HFFc6 (cell line): ENCODE data around the gene TMCO4. TPM values are rescaled to one million over a fixed set of nuclear protein-coding genes. Genes with fewer than 3 reads are reported as not detected.
A peak's percentile ranks its signal among the peaks of the same experiment; 100 is the strongest.

Experiments used
- DNase-seq: peaks from one replicate; pipeline ENCODE4 v3.0.0-alpha.2; 2018
- H3K27ac Mint-ChIP-seq: 2 replicates; pipeline ENCODE4 v1.8.0; 2020; ENCODE audit warnings: mild to moderate bottlenecking, mixed read lengths
- H3K27me3 Mint-ChIP-seq: 2 replicates; pipeline ENCODE4 v1.8.0; 2021; ENCODE audit warnings: mild to moderate bottlenecking, moderate library complexity, mixed read lengths; ENCODE audit not compliant: insufficient read depth
- H3K36me3 Mint-ChIP-seq: 2 replicates; pipeline ENCODE4 v1.8.0; 2021; ENCODE audit warnings: low read depth, mixed read lengths
- H3K4me1 Mint-ChIP-seq: 2 replicates; pipeline ENCODE4 v1.8.0; 2020; ENCODE audit warnings: low read depth, mixed read lengths
- H3K4me3 Mint-ChIP-seq: 2 replicates; pipeline ENCODE4 v1.8.0; 2020; ENCODE audit warnings: mild to moderate bottlenecking, moderate library complexity, mixed read lengths
- H3K9me3 Mint-ChIP-seq: 2 replicates; pipeline ENCODE4 v1.8.0; 2020; ENCODE audit warnings: mild to moderate bottlenecking, mixed read lengths
- CTCF ChIP-seq: fragments of 200-600 bp; sonication (generic); IDR thresholded peaks from 2 replicates; pipeline ENCODE4 v1.5.0; 2021; ENCODE audit warnings: antibody characterized with exemption, mild to moderate bottlenecking
- total RNA-seq, 6 experiments: library from RNA; stranded (reverse); fragmentation: NEBNext Ultra II Directional; extraction: Animal tissue kit (Norgen Biotek cat#: 25700); gene quantifications; 2 replicates in 1 of 6; 3 replicates in 5 of 6; pipeline ENCODE4 v1.2.3, GENCODE V29; 2021

TMCO4 gene
- total RNA-seq, 6 experiments from 2014 or later: 17.4 to 30.6 (median 27.8) TPM

- DNase-seq: no peak
- TF ChIP-seq CTCF: no peak
These were observed 22.8 kb downstream of the TMCO4 start for GRCh38 chr1:19776933-19777332.

GRCh38 chr1:19776287-19776686 is 23.4 kb downstream of the TMCO4 start:
- TF ChIP-seq CTCF: no peak
- no peak for DNase-seq
- Mint-ChIP-seq H3K4me3 (no peak overlapping the region), H3K4me1 (peaks cover 7% of the 10 kb centered on the region), H3K27ac (0 out of 2 replicates have a peak overlapping the region, but pooled peaks have one; percentile 40), H3K9me3 (no peaks in the 10 kb centered on the region), H3K27me3 (peaks cover 1% of the 10 kb centered on the region), H3K36me3 (peaks cover 30% of the 10 kb centered on the region)

More at GRCh38 chr1:19776933-19777332, 22.8 kb downstream of the TMCO4 start:
- Mint-ChIP-seq H3K27me3 (peaks cover 1% of the 10 kb centered on the region), H3K4me3 (no peak overlapping the region), H3K4me1 (peaks cover 7% of the 10 kb centered on the region), H3K36me3 (peaks cover 31% of the 10 kb centered on the region), H3K9me3 (no peaks in the 10 kb centered on the region), H3K27ac (no peak overlapping the region)

GRCh38 chr1:19775831-19776230 is 23.9 kb downstream of the TMCO4 start:
- Mint-ChIP-seq H3K9me3 (no peaks in the 10 kb centered on the region), H3K27ac (no peak overlapping the region), H3K36me3 (peaks cover 35% of the 10 kb centered on the region), H3K4me1 (peaks cover 7% of the 10 kb centered on the region), H3K4me3 (no peak overlapping the region), H3K27me3 (peaks cover 1% of the 10 kb centered on the region)
- DNase-seq: no peak
- no peak for TF ChIP-seq CTCF

GRCh38 chr1:19775317-19775716 is 24.4 kb downstream of the TMCO4 start:
- Mint-ChIP-seq H3K27me3 (peaks cover 1% of the 10 kb centered on the region), H3K4me3 (no peak overlapping the region), H3K27ac (peak overlapping the region; percentile 43), H3K4me1 (peaks cover 7% of the 10 kb centered on the region), H3K36me3 (peaks cover 38% of the 10 kb centered on the region), H3K9me3 (no peaks in the 10 kb centered on the region)
- peak; percentile 39 for DNase-seq
- no peak for TF ChIP-seq CTCF

GRCh38 chr1:19774180-19774785 is 25.4 kb downstream of the TMCO4 start:
- Mint-ChIP-seq H3K4me1 (peaks cover 11% of the 10 kb centered on the region), H3K9me3 (no peaks in the 10 kb centered on the region), H3K27ac (no peak overlapping the region), H3K4me3 (no peak overlapping the region), H3K36me3 (peaks cover 30% of the 10 kb centered on the region), H3K27me3 (peaks cover 1% of the 10 kb centered on the region)
- no peak for DNase-seq
- TF ChIP-seq CTCF: no peak
